HG03342 (cell line): ENCODE measurements around the gene STOML2.

ENCODE experiments used
- ATAC-seq: cut with Tn5 transposase; IDR thresholded peaks from one replicate; pipeline ENCODE4 v1.9.1; 2021; ENCODE audit warnings: mild to moderate bottlenecking, moderate library complexity; ENCODE audit not compliant: unreplicated experiment

The STOML2 gene

GRCh38 chr9:35072461-35073278 is 30.3 kb downstream of the STOML2 start, which contains the start of gene VCP:
Gene VCP (minus strand): TSS chr9:35072625. CDS start chr9:35072353, 272 bp downstream.
- ATAC-seq, result peak; percentile 83

DNA sequence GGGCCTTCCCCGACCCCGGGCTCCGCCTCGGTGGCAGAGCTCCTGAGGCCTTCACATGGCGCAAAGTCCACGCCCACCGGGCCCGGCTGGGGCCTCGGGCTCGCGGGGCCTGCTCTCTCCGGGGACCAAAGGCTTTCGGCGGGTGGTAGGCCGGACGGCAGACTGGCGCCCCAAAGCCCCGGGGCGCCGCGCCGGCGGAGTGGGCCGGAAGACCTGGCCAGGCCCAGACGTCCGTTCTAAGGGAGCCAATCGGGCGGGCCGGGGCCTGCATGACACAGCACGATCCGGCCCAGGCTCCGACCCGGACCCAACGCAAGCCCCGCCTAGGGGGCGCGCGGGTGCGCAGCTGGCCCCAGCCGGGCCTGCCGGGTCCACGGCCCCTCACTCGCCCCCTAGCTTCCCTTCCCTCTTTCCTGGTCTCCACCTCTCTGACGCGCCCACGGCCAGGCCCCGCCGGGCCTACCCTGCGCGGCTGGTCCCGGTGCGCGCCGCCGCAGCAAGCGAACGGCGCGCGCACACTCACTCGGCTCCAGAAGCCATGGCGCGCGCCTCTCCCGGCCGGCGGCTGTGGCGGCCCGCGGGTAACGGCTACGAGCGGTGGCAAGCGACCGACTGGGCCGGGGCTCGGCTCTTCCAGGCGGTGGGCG is 31.0 kb downstream of the STOML2 start:
- peak; percentile 51 for ATAC-seq

GRCh38 chr9:35070823-35071813 is 31.8 kb downstream of the STOML2 start:
- ATAC-seq, result no peak

GRCh38 chr9:35069020-35069419 is 33.9 kb downstream of the STOML2 start:
- no peak for ATAC-seq

- ATAC-seq, result no peak
Observed at GRCh38 chr9:35067056-35067455, 35.9 kb downstream of the STOML2 start.

DNA sequence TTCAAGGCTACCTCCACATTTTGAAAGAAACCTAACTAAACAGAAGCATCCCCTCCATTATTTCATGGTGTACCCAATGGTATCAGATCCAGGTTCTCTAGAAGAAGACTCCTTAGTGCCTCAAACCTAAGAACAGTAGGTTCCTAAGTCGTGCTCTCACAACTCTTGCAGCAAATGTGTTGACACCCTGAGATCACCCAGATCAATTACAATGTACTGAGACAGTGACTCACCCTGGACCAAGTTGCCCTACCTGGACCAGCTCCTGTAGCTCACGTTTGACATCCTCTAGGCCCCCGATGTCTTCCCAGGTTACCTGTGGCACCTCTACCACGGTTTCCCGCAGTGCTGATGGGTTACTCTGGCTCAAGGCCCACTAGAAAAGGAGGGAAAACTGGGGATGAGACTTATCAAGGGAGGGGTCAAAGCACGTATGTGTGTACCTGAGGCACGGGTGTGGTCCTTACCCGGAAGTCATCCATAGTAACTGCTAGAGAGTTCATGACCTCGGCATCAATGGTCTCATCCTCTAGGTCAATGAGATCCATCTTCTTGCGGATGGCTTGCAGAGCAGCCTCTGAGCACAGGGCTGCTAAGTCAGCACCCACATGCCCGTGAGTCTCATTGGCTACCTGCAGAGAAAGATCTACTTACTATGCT is 42.3 kb downstream of the STOML2 start:
- ATAC-seq, result no peak

DNA sequence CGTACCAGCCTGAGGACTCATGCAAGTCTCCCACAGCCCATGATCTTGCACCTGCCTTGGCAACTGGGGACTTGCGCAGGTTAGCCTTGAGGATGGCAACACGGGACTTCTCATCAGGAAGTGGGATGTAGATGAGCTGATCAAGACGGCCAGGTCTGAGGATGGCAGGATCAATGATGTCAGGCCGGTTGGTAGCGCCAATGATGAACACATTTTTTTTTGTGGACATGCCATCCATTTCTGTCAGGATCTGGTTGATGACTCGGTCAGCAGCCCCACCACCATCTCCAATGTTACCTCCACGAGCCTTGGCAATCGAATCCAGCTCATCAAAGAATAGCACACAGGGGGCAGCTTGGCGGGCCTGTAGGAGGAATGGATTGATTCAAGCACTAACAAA is 43.5 kb downstream of the STOML2 start:
- ATAC-seq, result no peak

- no peak for ATAC-seq
Observed at GRCh38 chr9:35057271-35057620, 45.7 kb downstream of the STOML2 start.

GRCh38 chr9:35056571-35057270 is 46.2 kb downstream of the STOML2 start:
- no peak for ATAC-seq

GRCh38 chr9:35054871-35055644 is 47.9 kb downstream of the STOML2 start:
- no peak for ATAC-seq

- ATAC-seq, result no peak
Observed at GRCh38 chr9:35054185-35054835, 48.6 kb downstream of the STOML2 start.

DNA sequence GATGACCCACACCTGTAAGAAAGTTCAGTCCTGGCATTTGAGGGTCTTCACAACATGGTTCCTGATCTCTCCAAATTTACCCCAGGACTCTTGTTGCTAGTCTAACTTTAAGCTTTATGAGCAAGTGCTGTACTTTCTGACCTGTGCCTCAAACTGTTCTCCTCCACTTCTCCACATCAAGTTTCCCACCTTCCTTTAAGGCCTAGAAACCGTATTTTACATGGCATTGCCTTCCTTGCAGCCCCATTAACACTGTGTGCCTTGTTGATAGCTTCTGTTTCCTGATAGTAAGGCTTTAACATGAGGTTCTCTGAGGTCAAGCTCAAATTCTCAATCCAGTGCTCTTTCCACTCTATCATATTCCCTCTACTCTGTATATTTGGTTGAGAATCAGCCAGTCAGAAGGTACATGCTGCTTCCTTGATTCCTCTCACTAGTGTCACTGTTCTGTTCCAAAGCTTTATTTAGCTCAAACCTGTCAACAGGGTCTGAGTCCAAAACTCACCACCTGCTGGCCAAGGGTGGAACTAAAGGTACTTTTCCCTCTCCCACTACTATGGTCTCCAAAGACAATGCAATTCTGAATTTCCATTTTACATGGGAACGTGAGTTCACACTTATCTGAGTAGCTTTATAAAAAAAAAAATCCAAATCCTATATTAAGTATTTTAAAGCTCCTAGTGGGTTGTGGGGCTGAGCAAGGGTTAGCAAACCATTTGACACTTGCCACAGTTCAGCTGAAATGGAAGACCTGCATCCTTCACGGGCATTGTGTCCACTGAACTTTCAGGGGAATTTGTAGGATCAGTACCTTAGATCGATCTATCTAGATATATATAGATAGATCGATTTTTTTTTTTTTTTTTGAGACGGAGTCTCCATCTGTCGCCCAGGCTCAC is 51.6 kb downstream of the STOML2 start:
- no peak for ATAC-seq
